Panc1 (cell line): ENCODE results near the gene CCDC172. TPM values are rescaled to one million over a fixed set of nuclear protein-coding genes. Genes with fewer than 3 reads are reported as not detected.

Experiments used
- ATAC-seq: fragments of 200-7000 bp; cut with Tn5 transposase; 2 replicates; pipeline ENCODE4 v1.9.1; 2020; ENCODE audit warnings: mild to moderate bottlenecking, moderate library complexity
- BruUV-seq: library from RNA; stranded (reverse); fragments of 400-500 nt; replicated peaks from 2 replicates; lab custom pipeline; 2021; lab: Mats Ljungman, UMichigan
- CTCF ChIA-PET: fragments of 300-600 bp; sonication (Branson Sonifier 250); formaldehyde crosslinking; loops from one replicate; lab custom pipeline; 2022; ENCODE audit warnings: antibody characterized with exemption; lab: Charles Lee
- POLR2A ChIA-PET: fragments of 300-600 bp; sonication (Branson Sonifier 250); formaldehyde crosslinking; loops from one replicate; lab custom pipeline; 2022; ENCODE audit warnings: antibody characterized with exemption; lab: Charles Lee
- DNase-seq: peaks from one replicate; pipeline ENCODE4 v3.0.0-alpha.2; 2010; ENCODE audit warnings: low read depth, low spot score
- H3K27ac ChIP-seq: 2 replicates; pipeline ENCODE4 v1.5.1; 2011; ENCODE audit warnings: mild to moderate bottlenecking, low read length, inconsistent platforms
- H3K27me3 ChIP-seq: fragments of 200-500 bp; sonication (Bioruptor generic); 2 replicates; pipeline ENCODE4 v1.6.0; 2014; ENCODE audit warnings: low read length, inconsistent platforms; ENCODE audit not compliant: control insufficient read depth, insufficient read depth
- H3K36me3 ChIP-seq: fragments of 200-500 bp; sonication (Bioruptor generic); 2 replicates; pipeline ENCODE4 v1.5.1; 2014; ENCODE audit warnings: inconsistent platforms, mild to moderate bottlenecking, low read length, moderate library complexity; ENCODE audit not compliant: control insufficient read depth, insufficient read depth
- H3K4me1 ChIP-seq: 2 replicates; pipeline ENCODE4 v1.5.1; 2011; ENCODE audit warnings: inconsistent platforms, mild to moderate bottlenecking, low read length, moderate library complexity; ENCODE audit not compliant: control insufficient read depth, insufficient read depth
- H3K4me3 ChIP-seq, 2 experiments: 2 replicates each; pipeline ENCODE4 v1.5.1; 2011 to 2012; ENCODE audit warnings: low read depth in 2 of 2, low read length in 2 of 2, mild to moderate bottlenecking in 2 of 2, inconsistent platforms in 1 of 2, moderate library complexity in 1 of 2
- H3K9me3 ChIP-seq: fragments of 200-500 bp; sonication (Bioruptor generic); 2 replicates; pipeline ENCODE4 v1.5.1; 2014; ENCODE audit warnings: low read depth, mild to moderate bottlenecking, inconsistent platforms, low read length, moderate library complexity; ENCODE audit not compliant: control insufficient read depth, insufficient read depth
- CTCF ChIP-seq: fragments of 450-650 bp; IDR thresholded peaks from 2 replicates; pipeline ENCODE4 v1.5.1; 2017; ENCODE audit warnings: mild to moderate bottlenecking
- POLR2AphosphoS5 ChIP-seq: IDR thresholded peaks from 2 replicates; pipeline ENCODE4 v1.6.1; 2012; ENCODE audit warnings: mild to moderate bottlenecking, low read depth, low read length, moderate library complexity
- REST ChIP-seq, 2 experiments: IDR thresholded peaks; 2 replicates each; pipeline ENCODE4 v1.6.1; 2011 to 2012; ENCODE audit warnings: low read depth in 2 of 2, control low read depth in 1 of 2, low read length in 1 of 2, mild to moderate bottlenecking in 1 of 2, moderate library complexity in 1 of 2; ENCODE audit not compliant: insufficient read depth in 1 of 2
- SIN3A ChIP-seq: IDR thresholded peaks from 2 replicates; pipeline ENCODE4 v1.6.1; 2012; ENCODE audit warnings: low read depth, mild to moderate bottlenecking, low read length, moderate library complexity, borderline replicate concordance; ENCODE audit not compliant: insufficient read depth
- TCF7L2 ChIP-seq: IDR thresholded peaks from 2 replicates; pipeline ENCODE4 v1.6.1; 2011; ENCODE audit warnings: mild to moderate bottlenecking, low read depth, low read length, inconsistent platforms
- in situ Hi-C: cut with HindIII; loops from 2 replicates; pipeline ENCODE4 v1.10.0; 2016; ENCODE audit warnings: low sequenced_read_pairs, low pct_unique_long_range_greater_than_20kb
- intact Hi-C: fragments of 100-400 bp; cut with micrococcal nuclease; formaldehyde crosslinking; loops from one replicate; pipeline ENCODE4 v1.10.0; 2022; ENCODE audit not compliant: unreplicated experiment
- total RNA-seq: library from RNA; stranded (reverse); gene quantifications from one replicate; pipeline ENCODE4 v1.2.1, GENCODE V29; 2021; ENCODE audit not compliant: unreplicated experiment

The CCDC172 gene
- total RNA-seq, 1 experiment from 2014 or later: not detected

GRCh38 chr10:116312548-116312947 is 11.7 kb upstream of the CCDC172 start:
- no peaks in the 10 kb centered on the region for H3K36me3 ChIP-seq
- no TSS peak for BruUV-seq
- ChIA-PET CTCF (no interaction called here), POLR2A (no interaction called here)
- ATAC-seq (no peak), DNase-seq (no peak)
- TF ChIP-seq SIN3A (no peak), REST (IDR thresholded peaks at IDR 0.05; ENCODE audit: insufficient read depth in 1 of 2, low read depth in 2 of 2, low read length in 1 of 2) (no peak), TCF7L2 (no peak), POLR2AphosphoS5 (no peak), CTCF (no peak)
- H3K4me1 ChIP-seq: no peaks in the 10 kb centered on the region
- H3K9me3 ChIP-seq: no peaks in the 10 kb centered on the region
- 0 out of 2 replicates have a peak, but pooled peaks cover 2% of the 10 kb centered on the region for H3K27me3 ChIP-seq
- H3K4me3 ChIP-seq: no peak overlapping the region
- intact Hi-C loops: no loop called here
- in situ Hi-C loops: no loop called here
- no peak overlapping the region for H3K27ac ChIP-seq

- Histone ChIP-seq H3K27ac (no peak overlapping the region), H3K4me1 (no peaks in the 10 kb centered on the region), H3K4me3 (no peak overlapping the region), H3K9me3 (no peaks in the 10 kb centered on the region), H3K27me3 (0 out of 2 replicates have a peak, but pooled peaks cover 2% of the 10 kb centered on the region), H3K36me3 (no peaks in the 10 kb centered on the region)
- TF ChIP-seq POLR2AphosphoS5: no peak
- no peak for TF ChIP-seq REST (IDR thresholded peaks at IDR 0.05; ENCODE audit: insufficient read depth in 1 of 2, low read depth in 2 of 2, low read length in 1 of 2)
- TF ChIP-seq SIN3A: no peak
- no peak for TF ChIP-seq TCF7L2
- TF ChIP-seq CTCF: no peak
- CTCF ChIA-PET: no interaction called here
- DNase-seq (no peak), ATAC-seq (no peak)
- in situ Hi-C loops: no loop called here
- no TSS peak for BruUV-seq
- intact Hi-C loops: no loop called here
- POLR2A ChIA-PET: no interaction called here
These were observed 7.7 kb upstream of the CCDC172 start for GRCh38 chr10:116316503-116316902.
